HG02973 (cell line): ENCODE measurements around the gene MCTP2.
A peak's percentile ranks its signal among the peaks of the same experiment; 100 is the strongest.

Experiments used
- ATAC-seq: cut with Tn5 transposase; IDR thresholded peaks from one replicate; pipeline ENCODE4 v1.9.1; 2021; ENCODE audit warnings: moderate library complexity; ENCODE audit not compliant: unreplicated experiment

MCTP2 gene

DNA sequence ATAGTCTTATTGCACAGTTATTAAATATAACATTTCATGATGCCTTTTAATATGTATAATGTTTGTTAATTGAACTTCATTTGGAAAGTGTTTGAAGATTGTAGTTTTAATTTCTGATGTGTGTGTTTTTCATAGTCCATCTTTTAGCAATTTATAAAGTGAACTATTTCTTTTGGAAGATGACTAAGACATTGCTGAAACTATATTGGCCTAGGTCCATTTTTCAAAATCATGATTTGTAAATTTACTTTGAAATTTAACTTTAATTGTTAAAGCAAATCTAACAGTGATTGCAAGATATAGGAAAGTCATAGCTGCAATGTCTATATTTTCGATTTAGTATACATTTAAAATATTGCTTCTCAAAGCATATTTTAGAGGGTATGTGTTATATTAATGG, 30.8 kb downstream of the MCTP2 start:
- no peak for ATAC-seq

GRCh38 chr15:94263341-94264273, 32.2 kb downstream of the MCTP2 start:
- ATAC-seq, result peak; percentile 69

DNA sequence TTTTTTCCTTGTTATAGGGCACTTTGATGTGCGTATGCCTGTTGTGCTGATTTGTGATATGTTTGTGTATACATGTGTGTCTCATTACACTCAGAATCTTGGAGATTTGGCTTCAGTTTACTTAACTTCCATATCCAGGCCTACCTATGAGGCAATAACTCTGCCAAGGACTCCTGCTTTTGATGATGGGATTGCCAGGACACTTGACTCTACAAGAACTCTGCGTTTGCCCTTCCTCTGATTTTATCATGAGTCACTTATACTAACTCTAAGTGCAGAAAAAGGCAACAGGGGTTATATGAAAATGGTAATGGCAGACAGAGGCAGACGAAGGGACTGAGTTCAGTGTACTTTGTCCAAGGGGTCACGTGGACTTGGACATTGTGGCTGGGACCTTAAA, 33.6 kb downstream of the MCTP2 start:
- ATAC-seq, result no peak

DNA sequence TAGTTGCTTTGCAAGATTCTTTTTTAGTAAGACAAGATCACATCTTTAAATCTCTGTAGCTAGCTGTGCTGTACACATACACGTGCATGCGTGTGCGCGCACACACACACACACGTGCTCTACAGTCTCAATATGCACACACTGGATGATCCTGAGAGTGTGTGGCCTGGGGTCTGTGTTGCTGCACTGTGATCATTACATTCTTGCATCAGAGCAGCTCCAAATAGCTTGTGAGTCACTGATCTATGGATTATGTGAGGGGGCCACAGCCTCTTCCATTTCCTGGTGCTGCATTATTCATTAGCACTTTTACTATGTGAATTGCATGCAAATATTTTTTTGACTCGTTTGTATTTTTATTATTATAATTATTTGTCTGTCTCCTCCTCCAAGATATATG, 34.6 kb downstream of the MCTP2 start:
- no peak for ATAC-seq

GRCh38 chr15:94266789-94267188, 35.4 kb downstream of the MCTP2 start:
- ATAC-seq, result no peak

DNA sequence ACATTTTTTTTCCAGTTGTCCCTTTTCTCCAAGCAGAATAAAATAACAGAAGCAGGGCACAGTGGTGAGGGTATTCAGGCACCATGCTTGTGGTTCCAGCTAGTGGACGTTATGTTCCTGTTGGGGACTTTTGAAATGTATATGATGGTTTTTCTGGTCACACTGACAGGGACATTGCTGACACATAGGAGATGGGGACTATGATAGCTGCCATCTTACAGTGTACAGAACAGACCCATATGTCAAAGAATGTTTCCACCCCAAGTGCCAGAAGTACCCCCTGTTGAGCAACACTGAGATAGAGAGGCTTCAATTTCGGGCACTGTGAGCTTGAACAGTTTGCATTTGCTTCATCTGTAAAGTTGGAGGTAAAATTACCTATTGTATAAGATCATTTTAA, 38.6 kb downstream of the MCTP2 start:
- ATAC-seq, result no peak

GRCh38 chr15:94270570-94270969, 39.2 kb downstream of the MCTP2 start:
- no peak for ATAC-seq

- ATAC-seq, result peak; percentile 72
Measured at GRCh38 chr15:94272251-94272898, 41.0 kb downstream of the MCTP2 start.

- no peak for ATAC-seq
Measured at GRCh38 chr15:94273826-94274225, 42.5 kb downstream of the MCTP2 start.

GRCh38 chr15:94274745-94275144, 43.4 kb downstream of the MCTP2 start:
- no peak for ATAC-seq

- no peak for ATAC-seq
Measured at GRCh38 chr15:94277485-94277884, 46.1 kb downstream of the MCTP2 start.

- no peak for ATAC-seq
Measured at GRCh38 chr15:94279736-94280135, 48.4 kb downstream of the MCTP2 start.

DNA sequence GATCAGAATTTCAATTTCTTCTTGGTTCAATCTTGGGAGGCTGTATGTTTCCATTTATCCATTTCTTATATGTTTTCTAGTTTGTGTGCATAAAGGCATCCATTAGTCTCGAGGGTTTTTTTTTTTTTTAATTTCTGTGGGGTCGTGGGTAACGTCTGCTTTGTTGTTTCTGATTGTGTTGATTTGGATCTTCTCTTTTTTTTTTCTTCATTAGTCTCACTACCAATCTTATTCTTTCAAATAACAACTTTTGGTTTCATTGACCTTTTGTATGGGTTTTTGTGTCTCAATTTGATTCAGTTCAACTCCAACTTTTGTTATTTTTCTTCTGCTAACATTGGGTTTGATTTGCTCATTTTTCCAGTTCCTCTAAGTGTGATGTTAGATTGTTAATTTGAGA, 48.9 kb downstream of the MCTP2 start:
- ATAC-seq, result no peak

- no peak for ATAC-seq
Measured at GRCh38 chr15:94282269-94283250, 51.2 kb downstream of the MCTP2 start.

- ATAC-seq, result no peak
Measured at GRCh38 chr15:94286583-94286982, 55.2 kb downstream of the MCTP2 start.

DNA sequence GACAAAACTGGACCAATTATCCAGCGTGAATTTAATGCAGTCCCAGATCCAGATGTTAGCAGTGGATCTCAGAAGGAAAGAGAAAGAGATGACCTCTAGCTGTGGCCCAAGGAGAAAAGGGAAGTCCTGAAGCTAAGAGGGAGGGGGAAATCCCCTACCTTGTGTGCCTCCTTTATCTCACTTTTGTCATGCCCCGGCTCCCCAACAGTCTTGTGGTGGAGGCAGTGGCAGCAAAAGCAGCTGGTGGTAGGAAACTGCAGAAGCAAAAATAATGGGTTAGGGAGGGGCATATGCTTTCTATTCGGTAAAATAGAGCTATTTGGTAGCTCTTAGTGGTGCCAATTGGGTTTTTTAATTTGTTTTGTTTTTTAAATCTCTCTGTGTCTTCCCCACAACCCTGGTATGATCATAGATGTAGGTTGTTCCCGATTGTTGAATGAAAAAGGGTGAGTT, 56.5 kb downstream of the MCTP2 start:
- peak; percentile 97 for ATAC-seq

- ATAC-seq, result no peak
Measured at GRCh38 chr15:94290730-94291129, 59.4 kb downstream of the MCTP2 start.

GRCh38 chr15:94293411-94294402, 62.3 kb downstream of the MCTP2 start:
- no peak for ATAC-seq

DNA sequence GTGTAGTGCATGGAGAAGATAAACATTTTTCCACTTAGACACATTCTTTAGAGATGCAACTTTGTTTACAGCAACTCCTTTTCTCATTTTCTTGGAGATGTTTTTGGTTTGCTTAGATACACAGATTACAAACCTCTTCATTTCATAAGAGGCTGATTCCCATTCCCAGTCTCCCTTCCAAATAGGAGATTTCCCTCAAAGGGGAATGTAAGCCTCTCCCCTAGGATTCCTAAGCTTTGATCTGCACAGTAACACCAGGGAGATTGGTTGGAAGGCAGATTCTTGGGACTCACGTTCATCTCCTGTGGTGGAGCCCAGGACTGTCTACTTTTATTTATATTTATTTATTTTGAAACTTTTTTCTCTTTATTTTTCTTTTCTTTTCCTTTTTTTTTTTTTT, 63.2 kb downstream of the MCTP2 start:
- ATAC-seq, result no peak

- no peak for ATAC-seq
Measured at GRCh38 chr15:94295275-94295674, 63.9 kb downstream of the MCTP2 start.
